GM12878 (cell line): ENCODE data around the gene LMLN. TPM values are rescaled to one million over a fixed set of nuclear protein-coding genes. Genes with fewer than 3 reads are reported as not detected.

Experiments used
- ATAC-seq: fragments of 200-7000 bp; cut with Tn5 transposase; 3 replicates; pipeline ENCODE4 v1.9.1; 2020; ENCODE audit warnings: mild to moderate bottlenecking, moderate library complexity
- BruUV-seq: library from RNA; stranded (reverse); fragments of 400-500 nt; replicated peaks from 2 replicates; lab custom pipeline; 2021; lab: Mats Ljungman, UMichigan
- CTCF ChIA-PET: fragments of 300-600 bp; sonication (Branson Sonifier 250); formaldehyde crosslinking; extraction: SDS; loops from one replicate; lab custom pipeline; 2021; ENCODE audit warnings: inconsistent platforms; lab: Yijun Ruan, JAX
- POLR2A ChIA-PET: fragments of 350-600 bp; formaldehyde crosslinking; extraction: SDS; loops from one replicate; lab custom pipeline; 2021; ENCODE audit warnings: inconsistent platforms; lab: Charles Lee
- RAD21 ChIA-PET: fragments of 300-600 bp; sonication (Branson Sonifier 250); formaldehyde crosslinking; loops from one replicate; lab custom pipeline; 2023; ENCODE audit warnings: antibody characterized with exemption; ENCODE audit not compliant: unreplicated experiment; lab: Charles Lee
- SMC1A ChIA-PET: fragments of 300-600 bp; sonication (Branson Sonifier 250); formaldehyde crosslinking; loops from one replicate; lab custom pipeline; 2023; ENCODE audit not compliant: unreplicated experiment, uncharacterized antibody; lab: Charles Lee
- DNase-seq: peaks from one replicate; pipeline ENCODE4 v3.0.0-alpha.2; 2011; ENCODE audit warnings: low read depth, low spot score
- FAIRE-seq: peaks from 3 replicates; lab custom pipeline; 2011; peaks lifted over from hg19 to GRCh38; lab: Jason Lieb, UNC
- H2AFZ ChIP-seq: 2 replicates; pipeline ENCODE4 v1.6.0; 2011; ENCODE audit warnings: low read depth, low read length, control low read depth; ENCODE audit not compliant: control insufficient read depth
- H3K27ac ChIP-seq: 2 replicates; pipeline ENCODE4 v1.5.1; 2011; ENCODE audit warnings: control low read depth; ENCODE audit not compliant: control insufficient read depth, insufficient read depth
- H3K27me3 ChIP-seq, 2 experiments: replicated peaks in 1 of 2; 2 replicates each; pipeline versions ENCODE4 v1.6.0 to v1.6.1; 2011; ENCODE audit warnings: low read length in 1 of 2; ENCODE audit not compliant: control insufficient read depth in 2 of 2, insufficient read depth in 2 of 2
- H3K36me3 ChIP-seq, 2 experiments: 2 replicates each; pipeline ENCODE4 v1.5.1; 2011; ENCODE audit warnings: low read length in 1 of 2; ENCODE audit not compliant: control insufficient read depth in 2 of 2, insufficient read depth in 2 of 2
- H3K4me1 ChIP-seq: 2 replicates; pipeline ENCODE4 v1.6.1; 2011; ENCODE audit warnings: mild to moderate bottlenecking, low read length, moderate library complexity, mixed read lengths; ENCODE audit not compliant: control insufficient read depth, insufficient read depth
- H3K4me2 ChIP-seq: 2 replicates; pipeline ENCODE4 v1.6.0; 2011; ENCODE audit warnings: control low read depth; ENCODE audit not compliant: control insufficient read depth, insufficient read depth
- H3K4me3 ChIP-seq: fragments of 200-600 bp; sonication (generic); 2 replicates; pipeline ENCODE4 v1.5.1; 2016
- H3K79me2 ChIP-seq: 2 replicates; pipeline ENCODE4 v1.6.0; 2011; ENCODE audit warnings: low read length; ENCODE audit not compliant: control insufficient read depth, insufficient read depth
- H3K9ac ChIP-seq: 2 replicates; pipeline ENCODE4 v1.8.0; 2011; ENCODE audit warnings: low read length, control low read depth, mixed read lengths; ENCODE audit not compliant: control insufficient read depth, insufficient read depth
- H3K9me3 ChIP-seq: replicated peaks from 3 replicates; pipeline ENCODE4 v1.5.1; 2011; ENCODE audit warnings: mild to moderate bottlenecking, low read length; ENCODE audit not compliant: control insufficient read depth, insufficient read depth
- H4K20me1 ChIP-seq: 2 replicates; pipeline ENCODE4 v1.6.0; 2011; ENCODE audit not compliant: control insufficient read depth, insufficient read depth
- DPF2 ChIP-seq: fragments of 450-650 bp; IDR thresholded peaks from 2 replicates; pipeline ENCODE4 v1.6.1; 2017; ENCODE audit warnings: mild to moderate bottlenecking
- EGR1 ChIP-seq, 2 experiments: IDR thresholded peaks; 1 replicate in 1 of 2; 2 replicates in 1 of 2; pipeline ENCODE4 v1.6.1; 2011 to 2012; ENCODE audit warnings: low read depth in 2 of 2, low read length in 2 of 2, borderline replicate concordance in 1 of 2, mild to moderate bottlenecking in 1 of 2, moderate library complexity in 1 of 2
- IKZF1 ChIP-seq: fragments of 450-650 bp; conservative IDR thresholded peaks from 2 replicates; pipeline ENCODE4 v1.6.1; 2017; ENCODE audit warnings: antibody characterized with exemption, mild to moderate bottlenecking
- MLLT1 ChIP-seq: fragments of 450-650 bp; IDR thresholded peaks from 2 replicates; pipeline ENCODE4 v1.6.1; 2016; ENCODE audit warnings: mild to moderate bottlenecking
- NR2C2 ChIP-seq: IDR thresholded peaks from 2 replicates; pipeline ENCODE4 v1.6.1; 2011; ENCODE audit warnings: borderline replicate concordance, low read depth; ENCODE audit not compliant: control insufficient read depth, insufficient read length
- POLR2AphosphoS2 ChIP-seq: IDR thresholded peaks from 2 replicates; pipeline ENCODE4 v1.6.1; 2011; ENCODE audit warnings: low read depth, mild to moderate bottlenecking, low read length, improper control_type of control experiment, moderate library complexity
- RAD21 ChIP-seq: IDR thresholded peaks from 2 replicates; pipeline ENCODE4 v1.6.1; 2011; ENCODE audit warnings: mild to moderate bottlenecking, low read depth, low read length, moderate library complexity; ENCODE audit not compliant: insufficient read depth
- RCOR1 ChIP-seq: conservative IDR thresholded peaks from 2 replicates; pipeline ENCODE4 v1.6.1; 2012; ENCODE audit warnings: low read depth, low read length, improper control_type of control experiment
- RUNX3 ChIP-seq: IDR thresholded peaks from 2 replicates; pipeline ENCODE4 v1.6.1; 2012; ENCODE audit warnings: low read length, inconsistent platforms
- SUZ12 ChIP-seq: fragments of 200-600 bp; sonication (generic); IDR thresholded peaks from one replicate; pipeline ENCODE4 v1.6.1; 2018; ENCODE audit warnings: antibody characterized with exemption, mild to moderate bottlenecking; ENCODE audit not compliant: unreplicated experiment
- USF2 ChIP-seq: IDR thresholded peaks from 2 replicates; pipeline ENCODE4 v1.6.1; 2011; ENCODE audit warnings: low read depth, low read length, improper control_type of control experiment, borderline replicate concordance
- ZNF217 ChIP-seq: fragments of 450-650 bp; IDR thresholded peaks from 2 replicates; pipeline ENCODE4 v1.6.1; 2017; ENCODE audit warnings: antibody characterized with exemption, mild to moderate bottlenecking
- WGBS: methylation state at CpG from one replicate; pipeline ENCODE4 v1.1.6; 2016; ENCODE audit warnings: low lambda C conversion rate; ENCODE audit not compliant: insufficient replicate concordance, insufficient coverage; ENCODE audit errors: missing lambda C conversion rate; 5-methylcytosine and 5-hydroxymethylcytosine counted together
- in situ Hi-C: fragments of 300-500 bp; cut with MboI; formaldehyde crosslinking; loops from 9 replicates; pipeline ENCODE4 v1.14.3; 2018; ENCODE audit warnings: mixed read lengths
- intact Hi-C: fragments of 100-400 bp; cut with micrococcal nuclease; formaldehyde crosslinking; loops from one replicate; pipeline ENCODE4 v1.14.2; 2022; ENCODE audit not compliant: unreplicated experiment
- polyA plus RNA-seq, 11 experiments: library from polyadenylated mRNA; depleted of rRNA in 4 of 11; unstranded in 6 of 11; stranded (reverse) in 5 of 11; fragments of >200 nt; fragmentation: Nextera tagmentation in 4 of 11; fragmentation: Illumina TruSeq in 1 of 11; extraction: Ambion mirVana in 4 of 11; extraction: Trizol in 1 of 11; gene quantifications; 1 replicate in 1 of 11; 2 replicates in 10 of 11; pipeline versions ENCODE4 v1.2.1 to v1.2.3, GENCODE V29; 2011 to 2016; ENCODE audit warnings: inconsistent platforms in 2 of 11, missing spikeins in 2 of 11, low read depth in 1 of 11
- total RNA-seq, 4 experiments: library from RNA; depleted of rRNA in 3 of 4; stranded (reverse); fragments of >200 nt in 3 of 4; fragmentation: Illumina TruSeq in 1 of 4; extraction: Trizol in 1 of 4; gene quantifications; 2 replicates each; pipeline versions ENCODE4 v1.2.1 to v1.2.3, GENCODE V29; 2013 to 2021
- TF ChIP-seq, protein P1 (sequence below): fragments of 450-650 bp; formaldehyde crosslinking; IDR thresholded peaks from 2 replicates; pipeline ENCODE4 v1.4.0; 2020; ENCODE audit warnings: mild to moderate bottlenecking, moderate library complexity
- TF ChIP-seq, protein P2 (sequence below), 3 experiments: IDR thresholded peaks in 2 of 3; conservative IDR thresholded peaks in 1 of 3; 2 replicates each; pipeline ENCODE4 v1.5.1; 2011; ENCODE audit warnings: low read depth in 3 of 3, low read length in 3 of 3, mild to moderate bottlenecking in 3 of 3, control low read depth in 2 of 3, moderate library complexity in 2 of 3, inconsistent platforms in 1 of 3, mixed read lengths in 1 of 3; ENCODE audit not compliant: control insufficient read depth in 2 of 3, insufficient read depth in 1 of 3; ENCODE audit errors: extremely low read depth in 1 of 3

The LMLN gene
- total and polyA plus RNA-seq, 10 of the 15 experiments (the other 5 are each of a cell fraction or from before 2014, with no cell fraction given), result 0.02 to 1.7 (median 0.81) TPM

- in situ Hi-C loops (no loop called here), intact Hi-C loops (no loop called here)
- Histone ChIP-seq H3K4me1 (no peaks in the 10 kb centered on the region), H3K27ac (no peak overlapping the region), H3K79me2 (no peaks in the 10 kb centered on the region), H3K4me2 (peak overlapping the region; percentile 20), H3K36me3 (no peaks in the 10 kb centered on the region), H4K20me1 (no peaks in the 10 kb centered on the region), H3K4me3 (0 out of 2 replicates have a peak overlapping the region, but pooled peaks have one; percentile 22), H2AFZ (no peak overlapping the region), H3K9me3 (peaks cover 2% of the 10 kb centered on the region; the same call in 2 of the 3 replicates), H3K27me3 (peaks cover 3 to 8% of the 10 kb centered on the region in 2 experiments; a peak in 3 of 4 replicates), H3K9ac (no peak overlapping the region)
- RAD21 ChIA-PET, result no interaction called here
- 5% methylated on average over 82 of the region's 86 CpGs for WGBS
- TF ChIP-seq, protein P1, sequence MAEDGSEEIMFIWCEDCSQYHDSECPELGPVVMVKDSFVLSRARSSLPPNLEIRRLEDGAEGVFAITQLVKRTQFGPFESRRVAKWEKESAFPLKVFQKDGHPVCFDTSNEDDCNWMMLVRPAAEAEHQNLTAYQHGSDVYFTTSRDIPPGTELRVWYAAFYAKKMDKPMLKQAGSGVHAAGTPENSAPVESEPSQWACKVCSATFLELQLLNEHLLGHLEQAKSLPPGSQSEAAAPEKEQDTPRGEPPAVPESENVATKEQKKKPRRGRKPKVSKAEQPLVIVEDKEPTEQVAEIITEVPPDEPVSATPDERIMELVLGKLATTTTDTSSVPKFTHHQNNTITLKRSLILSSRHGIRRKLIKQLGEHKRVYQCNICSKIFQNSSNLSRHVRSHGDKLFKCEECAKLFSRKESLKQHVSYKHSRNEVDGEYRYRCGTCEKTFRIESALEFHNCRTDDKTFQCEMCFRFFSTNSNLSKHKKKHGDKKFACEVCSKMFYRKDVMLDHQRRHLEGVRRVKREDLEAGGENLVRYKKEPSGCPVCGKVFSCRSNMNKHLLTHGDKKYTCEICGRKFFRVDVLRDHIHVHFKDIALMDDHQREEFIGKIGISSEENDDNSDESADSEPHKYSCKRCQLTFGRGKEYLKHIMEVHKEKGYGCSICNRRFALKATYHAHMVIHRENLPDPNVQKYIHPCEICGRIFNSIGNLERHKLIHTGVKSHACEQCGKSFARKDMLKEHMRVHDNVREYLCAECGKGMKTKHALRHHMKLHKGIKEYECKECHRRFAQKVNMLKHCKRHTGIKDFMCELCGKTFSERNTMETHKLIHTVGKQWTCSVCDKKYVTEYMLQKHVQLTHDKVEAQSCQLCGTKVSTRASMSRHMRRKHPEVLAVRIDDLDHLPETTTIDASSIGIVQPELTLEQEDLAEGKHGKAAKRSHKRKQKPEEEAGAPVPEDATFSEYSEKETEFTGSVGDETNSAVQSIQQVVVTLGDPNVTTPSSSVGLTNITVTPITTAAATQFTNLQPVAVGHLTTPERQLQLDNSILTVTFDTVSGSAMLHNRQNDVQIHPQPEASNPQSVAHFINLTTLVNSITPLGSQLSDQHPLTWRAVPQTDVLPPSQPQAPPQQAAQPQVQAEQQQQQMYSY (CRISPR knock-in tag), result no peak
- no peak for TF ChIP-seq MLLT1
- peak; percentile 32; the same call in 1 of the 2 replicates for TF ChIP-seq RAD21
- no peak for TF ChIP-seq POLR2AphosphoS2
- 0 out of 2 replicates have a peak, but pooled peaks have one; percentile 21 for TF ChIP-seq IKZF1
- TF ChIP-seq RUNX3, result 0 out of 2 replicates have a peak, but pooled peaks have one; percentile 12
- no peak for TF ChIP-seq RCOR1
- no peak for TF ChIP-seq NR2C2
- peak in 1 of 2 experiments; percentile 11; a peak in 1 of 3 replicates for TF ChIP-seq EGR1 (IDR thresholded peaks at IDR 0.05; ENCODE audit: borderline replicate concordance in 1 of 2, low read depth in 2 of 2, low read length in 2 of 2)
- 0 out of 2 replicates have a peak, but pooled peaks have one; percentile 37 for TF ChIP-seq DPF2
- TF ChIP-seq USF2, result no peak
- peak; percentile 13 for TF ChIP-seq SUZ12
- TF ChIP-seq, protein P2, sequence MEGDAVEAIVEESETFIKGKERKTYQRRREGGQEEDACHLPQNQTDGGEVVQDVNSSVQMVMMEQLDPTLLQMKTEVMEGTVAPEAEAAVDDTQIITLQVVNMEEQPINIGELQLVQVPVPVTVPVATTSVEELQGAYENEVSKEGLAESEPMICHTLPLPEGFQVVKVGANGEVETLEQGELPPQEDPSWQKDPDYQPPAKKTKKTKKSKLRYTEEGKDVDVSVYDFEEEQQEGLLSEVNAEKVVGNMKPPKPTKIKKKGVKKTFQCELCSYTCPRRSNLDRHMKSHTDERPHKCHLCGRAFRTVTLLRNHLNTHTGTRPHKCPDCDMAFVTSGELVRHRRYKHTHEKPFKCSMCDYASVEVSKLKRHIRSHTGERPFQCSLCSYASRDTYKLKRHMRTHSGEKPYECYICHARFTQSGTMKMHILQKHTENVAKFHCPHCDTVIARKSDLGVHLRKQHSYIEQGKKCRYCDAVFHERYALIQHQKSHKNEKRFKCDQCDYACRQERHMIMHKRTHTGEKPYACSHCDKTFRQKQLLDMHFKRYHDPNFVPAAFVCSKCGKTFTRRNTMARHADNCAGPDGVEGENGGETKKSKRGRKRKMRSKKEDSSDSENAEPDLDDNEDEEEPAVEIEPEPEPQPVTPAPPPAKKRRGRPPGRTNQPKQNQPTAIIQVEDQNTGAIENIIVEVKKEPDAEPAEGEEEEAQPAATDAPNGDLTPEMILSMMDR (IDR thresholded peaks at IDR 0.05 in 2 of 3, conservative IDR thresholded peaks at IDR 0.05 in 1 of 3; ENCODE audit: control insufficient read depth in 2 of 3, extremely low read depth in 1 of 3, insufficient read depth in 1 of 3, low read depth in 3 of 3, low read length in 3 of 3), result peak; percentile 19 to 44 (median 25); a peak in 3 of 6 replicates
- TF ChIP-seq ZNF217, result peak; percentile 37; the same call in 1 of the 2 replicates
- SMC1A ChIA-PET, result no interaction called here
- POLR2A ChIA-PET, result no interaction called here
- BruUV-seq, result no TSS peak
- DNase-seq (no peak), ATAC-seq (peak; percentile 76), FAIRE-seq (no peak)
- CTCF ChIA-PET, result no interaction called here
Observed at GRCh38 chr3:198080521-198081384, 120.7 kb downstream of the LMLN start.
